Measurements from ENCODE around the gene FUT8.

- TF ChIP-seq, protein P1, sequence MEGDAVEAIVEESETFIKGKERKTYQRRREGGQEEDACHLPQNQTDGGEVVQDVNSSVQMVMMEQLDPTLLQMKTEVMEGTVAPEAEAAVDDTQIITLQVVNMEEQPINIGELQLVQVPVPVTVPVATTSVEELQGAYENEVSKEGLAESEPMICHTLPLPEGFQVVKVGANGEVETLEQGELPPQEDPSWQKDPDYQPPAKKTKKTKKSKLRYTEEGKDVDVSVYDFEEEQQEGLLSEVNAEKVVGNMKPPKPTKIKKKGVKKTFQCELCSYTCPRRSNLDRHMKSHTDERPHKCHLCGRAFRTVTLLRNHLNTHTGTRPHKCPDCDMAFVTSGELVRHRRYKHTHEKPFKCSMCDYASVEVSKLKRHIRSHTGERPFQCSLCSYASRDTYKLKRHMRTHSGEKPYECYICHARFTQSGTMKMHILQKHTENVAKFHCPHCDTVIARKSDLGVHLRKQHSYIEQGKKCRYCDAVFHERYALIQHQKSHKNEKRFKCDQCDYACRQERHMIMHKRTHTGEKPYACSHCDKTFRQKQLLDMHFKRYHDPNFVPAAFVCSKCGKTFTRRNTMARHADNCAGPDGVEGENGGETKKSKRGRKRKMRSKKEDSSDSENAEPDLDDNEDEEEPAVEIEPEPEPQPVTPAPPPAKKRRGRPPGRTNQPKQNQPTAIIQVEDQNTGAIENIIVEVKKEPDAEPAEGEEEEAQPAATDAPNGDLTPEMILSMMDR (IDR thresholded peaks at IDR 0.05), result no peak
- TF ChIP-seq EZH2phosphoT487 (IDR thresholded peaks at IDR 0.05; ENCODE audit: borderline replicate concordance, low read depth) (no peak), TAF1 (IDR thresholded peaks at IDR 0.05; ENCODE audit: borderline replicate concordance, low read depth, low read length) (no peak), USF2 (IDR thresholded peaks at IDR 0.05; ENCODE audit: borderline replicate concordance, low read depth, low read length) (no peak), NRF1 (IDR thresholded peaks at IDR 0.05; ENCODE audit: low read depth, low read length) (no peak)
These were observed 368.0 kb downstream of the FUT8 start for GRCh38 chr14:65780566-65780965.
